H9 (cell line): ENCODE data around the gene CCDC134. TPM values are rescaled to one million over a fixed set of nuclear protein-coding genes. Genes with fewer than 3 reads are reported as not detected.

Experiments
- DNase-seq: peaks from one replicate; pipeline ENCODE4 v3.0.0-alpha.2; 2017
- H2AFZ ChIP-seq: one replicate; pipeline ENCODE4 v1.6.1; 2013; ENCODE audit warnings: mild to moderate bottlenecking, low read length, control low read depth, moderate library complexity
- H2AK5ac ChIP-seq: 2 replicates; pipeline ENCODE4 v1.6.1; 2013; ENCODE audit warnings: low read length, control low read depth, mixed read lengths; ENCODE audit not compliant: insufficient read length
- H2BK120ac ChIP-seq: one replicate; pipeline ENCODE4 v1.6.1; 2013; ENCODE audit warnings: low read depth, mild to moderate bottlenecking, low read length, control low read depth, inconsistent platforms; ENCODE audit not compliant: poor library complexity, severe bottlenecking
- H2BK12ac ChIP-seq: 2 replicates; pipeline ENCODE4 v1.6.1; 2013; ENCODE audit warnings: low read length, control low read depth, mixed read lengths, low read depth; ENCODE audit not compliant: insufficient read length
- H2BK15ac ChIP-seq: 2 replicates; pipeline ENCODE4 v1.6.1; 2013; ENCODE audit warnings: low read depth, low read length, control low read depth
- H2BK20ac ChIP-seq: one replicate; pipeline ENCODE4 v1.6.1; 2013; ENCODE audit warnings: low read depth, mild to moderate bottlenecking, low read length, control low read depth, inconsistent platforms; ENCODE audit not compliant: poor library complexity, severe bottlenecking
- H2BK5ac ChIP-seq: 2 replicates; pipeline ENCODE4 v1.6.1; 2013; ENCODE audit warnings: low read length, control low read depth, mixed read lengths; ENCODE audit not compliant: insufficient read length
- H3K14ac ChIP-seq: 2 replicates; pipeline ENCODE4 v1.6.1; 2013; ENCODE audit warnings: low read length, control low read depth; ENCODE audit not compliant: insufficient read depth
- H3K18ac ChIP-seq: 2 replicates; pipeline ENCODE4 v1.6.1; 2013; ENCODE audit warnings: low read depth, mild to moderate bottlenecking, mixed read lengths, low read length, control low read depth; ENCODE audit not compliant: insufficient read length
- H3K23ac ChIP-seq: 2 replicates; pipeline ENCODE4 v1.6.1; 2013; ENCODE audit warnings: low read length, control low read depth, mixed read lengths, low read depth; ENCODE audit not compliant: insufficient read length
- H3K23me2 ChIP-seq: 2 replicates; pipeline ENCODE4 v1.6.1; 2013; ENCODE audit warnings: low read depth, mild to moderate bottlenecking, mixed read lengths, low read length, control low read depth; ENCODE audit not compliant: insufficient read length, poor library complexity, severe bottlenecking
- H3K27ac ChIP-seq: 2 replicates; pipeline ENCODE4 v1.5.1; 2013; ENCODE audit warnings: low read length, control low read depth, mixed read lengths, low read depth; ENCODE audit not compliant: insufficient read length
- H3K27me3 ChIP-seq: 2 replicates; pipeline ENCODE4 v1.6.1; 2013; ENCODE audit warnings: low read length, control low read depth, inconsistent platforms; ENCODE audit not compliant: insufficient read depth
- H3K4ac ChIP-seq: 2 replicates; pipeline ENCODE4 v1.6.1; 2013; ENCODE audit warnings: low read depth, mild to moderate bottlenecking, control low read depth, inconsistent platforms, low read length, moderate library complexity
- H3K4me1 ChIP-seq: 2 replicates; pipeline ENCODE4 v1.6.1; 2013; ENCODE audit warnings: low read length, control low read depth, inconsistent platforms; ENCODE audit not compliant: insufficient read depth
- H3K4me2 ChIP-seq: 2 replicates; pipeline ENCODE4 v1.6.1; 2013; ENCODE audit warnings: low read length, control low read depth, mixed read lengths; ENCODE audit not compliant: insufficient read length, insufficient read depth
- H3K56ac ChIP-seq: 2 replicates; pipeline ENCODE4 v1.6.1; 2013; ENCODE audit warnings: low read depth, mild to moderate bottlenecking, mixed read lengths, low read length, control low read depth; ENCODE audit not compliant: insufficient read length
- H3K79me1 ChIP-seq: 2 replicates; pipeline ENCODE4 v1.6.1; 2013; ENCODE audit warnings: low read depth, mild to moderate bottlenecking, moderate library complexity, low read length, control low read depth, inconsistent platforms; ENCODE audit not compliant: insufficient read depth, poor library complexity, severe bottlenecking
- H3K79me2 ChIP-seq: 2 replicates; pipeline ENCODE4 v1.6.1; 2013; ENCODE audit warnings: low read length, control low read depth, inconsistent platforms; ENCODE audit not compliant: insufficient read depth
- H3K9ac ChIP-seq: 2 replicates; pipeline ENCODE4 v1.6.1; 2013; ENCODE audit warnings: low read length, control low read depth, mixed read lengths; ENCODE audit not compliant: insufficient read length; ENCODE audit errors: extremely low read depth
- H3K9me3 ChIP-seq: one replicate; pipeline ENCODE4 v1.6.1; 2013; ENCODE audit warnings: low read depth, low read length, inconsistent platforms; ENCODE audit not compliant: control insufficient read depth
- H3T11ph ChIP-seq: one replicate; pipeline ENCODE4 v1.6.1; 2013; ENCODE audit warnings: mild to moderate bottlenecking, low read length, control low read depth, inconsistent platforms
- H4K20me1 ChIP-seq: one replicate; pipeline ENCODE4 v1.6.1; 2013; ENCODE audit not compliant: control insufficient read depth, insufficient read length, insufficient read depth
- H4K5ac ChIP-seq: 2 replicates; pipeline ENCODE4 v1.6.1; 2013; ENCODE audit warnings: low read depth, mild to moderate bottlenecking, mixed read lengths, low read length, control low read depth; ENCODE audit not compliant: insufficient read length
- H4K8ac ChIP-seq: replicated peaks from 2 replicates; pipeline ENCODE4 v1.6.1; 2013; ENCODE audit warnings: low read length, control low read depth, mixed read lengths, low read depth; ENCODE audit not compliant: insufficient read length
- H4K91ac ChIP-seq: 2 replicates; pipeline ENCODE4 v1.6.1; 2013; ENCODE audit warnings: low read depth, mild to moderate bottlenecking, moderate library complexity, mixed read lengths, low read length, control low read depth; ENCODE audit not compliant: insufficient read length
- H3K27ac Mint-ChIP-seq, 3 experiments: 2 replicates in 2 of 3; 3 replicates in 1 of 3; pipeline ENCODE4 v1.8.0; 2020 to 2021; ENCODE audit warnings: mixed read lengths in 3 of 3, mild to moderate bottlenecking in 1 of 3, moderate library complexity in 1 of 3
- H3K27me3 Mint-ChIP-seq: 2 replicates; pipeline ENCODE4 v1.8.0; 2021; ENCODE audit warnings: low read depth, mild to moderate bottlenecking, moderate library complexity, mixed read lengths
- H3K36me3 Mint-ChIP-seq, 3 experiments: 2 replicates in 2 of 3; 3 replicates in 1 of 3; pipeline ENCODE4 v1.8.0; 2020 to 2021; ENCODE audit warnings: low read depth in 3 of 3, mixed read lengths in 3 of 3; ENCODE audit not compliant: insufficient read depth in 1 of 3
- H3K4me1 Mint-ChIP-seq, 2 experiments: 2 replicates each; pipeline ENCODE4 v1.8.0; 2020; ENCODE audit warnings: mixed read lengths in 2 of 2
- H3K4me3 Mint-ChIP-seq, 2 experiments: 2 replicates in 1 of 2; 3 replicates in 1 of 2; pipeline ENCODE4 v1.8.0; 2020 to 2021; ENCODE audit warnings: mild to moderate bottlenecking in 2 of 2, mixed read lengths in 2 of 2, moderate library complexity in 1 of 2
- H3K9me3 Mint-ChIP-seq, 2 experiments: 2 replicates in 1 of 2; 3 replicates in 1 of 2; pipeline ENCODE4 v1.8.0; 2020; ENCODE audit warnings: mild to moderate bottlenecking in 2 of 2, mixed read lengths in 2 of 2, moderate library complexity in 1 of 2
- WGBS: extraction: QIAGEN DNeasy Blood & Tissue Kit; methylation state at CpG from one replicate; pipeline ENCODE4 v1.1.7; 2013; ENCODE audit warnings: missing lambda C conversion rate, low lambda C conversion rate, mixed read lengths; ENCODE audit not compliant: insufficient read length; ENCODE audit errors: extremely low coverage; 5-methylcytosine and 5-hydroxymethylcytosine counted together
- total RNA-seq: library from RNA; stranded (reverse); gene quantifications from 2 replicates; pipeline ENCODE4 v1.2.1, GENCODE V29; 2021
- TF ChIP-seq, protein P1 (sequence below): fragments of 200-600 bp; sonication (generic); conservative IDR thresholded peaks from 3 replicates; pipeline ENCODE4 v1.8.0; 2021; ENCODE audit warnings: antibody characterized with exemption, mild to moderate bottlenecking

The CCDC134 gene
- total RNA-seq, 1 experiment from 2014 or later: 20.7 TPM

DNA sequence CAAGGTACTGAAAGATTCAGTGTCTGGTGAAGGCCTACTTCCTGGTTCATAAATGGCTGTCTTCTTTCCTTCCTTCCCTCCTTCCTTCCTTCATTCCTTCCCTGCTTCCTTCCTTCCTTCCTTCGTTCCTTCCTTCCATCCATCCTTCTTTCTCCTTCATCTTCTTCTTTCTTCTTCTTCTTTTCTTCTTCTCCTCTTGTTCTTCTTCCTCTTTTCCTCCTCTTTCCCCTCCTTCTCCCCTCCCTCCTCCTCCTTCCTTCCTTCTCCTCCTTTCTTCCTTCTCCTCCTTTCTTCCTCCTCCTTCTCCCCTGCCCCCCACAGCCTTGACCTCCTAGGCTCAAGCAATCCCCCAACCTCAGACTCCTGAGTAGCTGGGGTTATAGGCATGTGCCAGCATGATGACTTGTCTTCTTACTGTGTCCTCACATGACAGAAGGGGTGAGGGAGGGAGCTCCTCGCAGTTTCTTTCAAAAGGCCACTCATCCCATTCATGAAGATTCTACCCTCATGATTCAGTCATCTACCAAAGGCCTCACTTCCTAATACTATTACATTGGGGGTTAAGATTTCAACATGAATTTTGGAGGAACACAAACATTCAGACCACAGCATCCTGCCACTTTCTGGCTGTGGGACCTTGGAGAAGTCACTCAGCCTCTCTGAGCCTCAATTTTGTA is 22.6 kb upstream of the CCDC134 start:
- peak overlapping the region in 1 of 3 experiments; percentile 23; a peak in 1 of 7 replicates for H3K27ac Mint-ChIP-seq
- Histone ChIP-seq H2BK120ac (no peak overlapping the region), H3K4me1 (no peaks in the 10 kb centered on the region; the same call in 1 of the 2 replicates), H4K5ac (no peak overlapping the region), H3K9ac (no peak overlapping the region), H3K23ac (no peak overlapping the region), H2AFZ (no peak overlapping the region), H3K18ac (no peak overlapping the region), H2BK5ac (no peak overlapping the region), H2AK5ac (no peak overlapping the region), H3K79me1 (no peaks in the 10 kb centered on the region), H4K20me1 (no peaks in the 10 kb centered on the region), H3K14ac (no peak overlapping the region), H2BK20ac (no peak overlapping the region), H2BK15ac (no peak overlapping the region), H3K9me3 (no peaks in the 10 kb centered on the region), H3K79me2 (no peaks in the 10 kb centered on the region), H3K4me2 (no peak overlapping the region), H4K91ac (no peak overlapping the region), H3K27ac (no peak overlapping the region), H3K27me3 (no peaks in the 10 kb centered on the region), H3K56ac (no peak overlapping the region), H4K8ac (no peak overlapping the region), H3K23me2 (no peaks in the 10 kb centered on the region), H2BK12ac (no peak overlapping the region), H3T11ph (no peak overlapping the region), H3K4ac (no peak overlapping the region)
- no peaks in the 10 kb centered on the region for H3K36me3 Mint-ChIP-seq
- WGBS: 100% methylated on average over 1 of the region's 2 CpGs
- TF ChIP-seq, protein P1, sequence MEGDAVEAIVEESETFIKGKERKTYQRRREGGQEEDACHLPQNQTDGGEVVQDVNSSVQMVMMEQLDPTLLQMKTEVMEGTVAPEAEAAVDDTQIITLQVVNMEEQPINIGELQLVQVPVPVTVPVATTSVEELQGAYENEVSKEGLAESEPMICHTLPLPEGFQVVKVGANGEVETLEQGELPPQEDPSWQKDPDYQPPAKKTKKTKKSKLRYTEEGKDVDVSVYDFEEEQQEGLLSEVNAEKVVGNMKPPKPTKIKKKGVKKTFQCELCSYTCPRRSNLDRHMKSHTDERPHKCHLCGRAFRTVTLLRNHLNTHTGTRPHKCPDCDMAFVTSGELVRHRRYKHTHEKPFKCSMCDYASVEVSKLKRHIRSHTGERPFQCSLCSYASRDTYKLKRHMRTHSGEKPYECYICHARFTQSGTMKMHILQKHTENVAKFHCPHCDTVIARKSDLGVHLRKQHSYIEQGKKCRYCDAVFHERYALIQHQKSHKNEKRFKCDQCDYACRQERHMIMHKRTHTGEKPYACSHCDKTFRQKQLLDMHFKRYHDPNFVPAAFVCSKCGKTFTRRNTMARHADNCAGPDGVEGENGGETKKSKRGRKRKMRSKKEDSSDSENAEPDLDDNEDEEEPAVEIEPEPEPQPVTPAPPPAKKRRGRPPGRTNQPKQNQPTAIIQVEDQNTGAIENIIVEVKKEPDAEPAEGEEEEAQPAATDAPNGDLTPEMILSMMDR: no peak
- H3K4me1 Mint-ChIP-seq: peaks cover 8 to 10% of the 10 kb centered on the region in 2 experiments; a peak in 3 of 4 replicates
- no peak overlapping the region for H3K4me3 Mint-ChIP-seq
- no peak for DNase-seq
- peaks cover 12% of the 10 kb centered on the region for H3K27me3 Mint-ChIP-seq
- H3K9me3 Mint-ChIP-seq: no peaks in the 10 kb centered on the region
